PC-3 (cell line): ENCODE measurements around the gene HIP1R.

Experiments used
- CTCF ChIP-seq: fragments of 300-600 bp; sonication (generic); conservative IDR thresholded peaks from 2 replicates; pipeline ENCODE4 v1.5.1; 2017; ENCODE audit warnings: antibody characterized with exemption, low read depth, mild to moderate bottlenecking, low read length
- EZH2 ChIP-seq: fragments of 300-600 bp; sonication (generic); IDR thresholded peaks from one replicate; pipeline ENCODE4 v1.6.1; 2017; ENCODE audit warnings: antibody characterized with exemption, mild to moderate bottlenecking, low read length; ENCODE audit not compliant: unreplicated experiment
- EZH2phosphoT487 ChIP-seq: fragments of 300-600 bp; sonication (generic); IDR thresholded peaks from 2 replicates; pipeline ENCODE4 v1.6.1; 2018; ENCODE audit warnings: mild to moderate bottlenecking, antibody characterized with exemption, low read length, borderline replicate concordance

GRCh38 chr12:122895320-122895703 is 60.1 kb downstream of the HIP1R start:
- TF ChIP-seq CTCF: no peak
- no peak for TF ChIP-seq EZH2phosphoT487
- TF ChIP-seq EZH2: no peak
